PC-9 (cell line): ENCODE results near the gene PRKCB. TPM values are rescaled to one million over a fixed set of nuclear protein-coding genes. Genes with fewer than 3 reads are reported as not detected.

Source experiments
- BruUV-seq: library from RNA; stranded (reverse); fragments of 400-500 nt; replicated peaks from 2 replicates; lab custom pipeline; 2021; lab: Mats Ljungman, UMichigan
- CTCF ChIA-PET: fragments of 300-600 bp; sonication (Branson Sonifier 250); formaldehyde crosslinking; loops from one replicate; lab custom pipeline; 2022; ENCODE audit warnings: antibody characterized with exemption; lab: Charles Lee
- POLR2A ChIA-PET: fragments of 300-600 bp; sonication (Branson Sonifier 250); formaldehyde crosslinking; loops from one replicate; lab custom pipeline; 2022; ENCODE audit warnings: antibody characterized with exemption; ENCODE audit not compliant: unreplicated experiment; lab: Charles Lee
- DNase-seq, 2 experiments: peaks; one replicate each; pipeline versions ENCODE4 v3.0.0 to v3.0.0-alpha.2; 2015 to 2022; ENCODE audit warnings: mixed read lengths in 1 of 2
- H2AFZ ChIP-seq: fragments of 200-600 bp; sonication (generic); 2 replicates; pipeline ENCODE4 v1.8.1; 2017; ENCODE audit warnings: antibody characterized with exemption
- H3F3A ChIP-seq: fragments of 200-600 bp; sonication (generic); 2 replicates; pipeline ENCODE4 v1.8.1; 2017; ENCODE audit warnings: antibody characterized with exemption, mild to moderate bottlenecking, low read depth; ENCODE audit not compliant: insufficient read depth
- H3K27ac ChIP-seq: fragments of 200-600 bp; sonication (generic); 2 replicates; pipeline ENCODE4 v1.6.1; 2016; ENCODE audit warnings: mixed run types
- H3K27me3 ChIP-seq: fragments of 200-600 bp; sonication (generic); 2 replicates; pipeline ENCODE4 v1.6.1; 2016; ENCODE audit warnings: low read depth, mixed run types; ENCODE audit not compliant: insufficient read depth
- H3K36me3 ChIP-seq: fragments of 200-600 bp; sonication (generic); 2 replicates; pipeline ENCODE4 v1.6.1; 2016; ENCODE audit warnings: low read depth, mixed run types
- H3K4me1 ChIP-seq: fragments of 200-600 bp; sonication (generic); replicated peaks from 2 replicates; pipeline ENCODE4 v1.6.1; 2016; ENCODE audit warnings: mixed run types; ENCODE audit not compliant: insufficient read depth
- H3K4me2 ChIP-seq: fragments of 200-600 bp; sonication (generic); 2 replicates; pipeline ENCODE4 v1.6.1; 2017; ENCODE audit warnings: mixed run types
- H3K4me3 ChIP-seq: fragments of 200-600 bp; sonication (generic); 2 replicates; pipeline ENCODE4 v1.6.1; 2016; ENCODE audit warnings: mixed run types
- H3K79me2 ChIP-seq: fragments of 200-600 bp; sonication (generic); 2 replicates; pipeline ENCODE4 v1.6.1; 2017; ENCODE audit warnings: low read depth, mixed run types
- H3K9me2 ChIP-seq: fragments of 200-600 bp; sonication (generic); 2 replicates; pipeline ENCODE4 v1.8.1; 2017; ENCODE audit warnings: mild to moderate bottlenecking; ENCODE audit not compliant: insufficient read depth
- H3K9me3 ChIP-seq: fragments of 200-600 bp; sonication (generic); 2 replicates; pipeline ENCODE4 v1.8.1; 2016; ENCODE audit warnings: low read depth; ENCODE audit not compliant: insufficient read depth
- H4K20me1 ChIP-seq: fragments of 200-600 bp; sonication (generic); 2 replicates; pipeline ENCODE4 v1.8.1; 2017; ENCODE audit not compliant: insufficient read depth
- EZH2 ChIP-seq: fragments of 200-600 bp; sonication (generic); IDR thresholded peaks from 2 replicates; pipeline ENCODE4 v1.8.0; 2017; ENCODE audit warnings: antibody characterized with exemption, low read depth
- intact Hi-C: fragments of 100-400 bp; cut with micrococcal nuclease; formaldehyde crosslinking; loops from one replicate; pipeline ENCODE4 v1.10.0; 2022; ENCODE audit not compliant: unreplicated experiment
- total RNA-seq: library from RNA; stranded (reverse); gene quantifications from 2 replicates; pipeline ENCODE4 v1.2.3, GENCODE V29; 2021
- TF ChIP-seq, protein P1 (sequence below): fragments of 200-600 bp; sonication (generic); conservative IDR thresholded peaks from 2 replicates; pipeline ENCODE4 v1.6.1; 2017; ENCODE audit warnings: mixed run types, antibody characterized with exemption, mild to moderate bottlenecking, moderate library complexity

Gene PRKCB
- total RNA-seq, 1 experiment from 2014 or later: not detected

DNA sequence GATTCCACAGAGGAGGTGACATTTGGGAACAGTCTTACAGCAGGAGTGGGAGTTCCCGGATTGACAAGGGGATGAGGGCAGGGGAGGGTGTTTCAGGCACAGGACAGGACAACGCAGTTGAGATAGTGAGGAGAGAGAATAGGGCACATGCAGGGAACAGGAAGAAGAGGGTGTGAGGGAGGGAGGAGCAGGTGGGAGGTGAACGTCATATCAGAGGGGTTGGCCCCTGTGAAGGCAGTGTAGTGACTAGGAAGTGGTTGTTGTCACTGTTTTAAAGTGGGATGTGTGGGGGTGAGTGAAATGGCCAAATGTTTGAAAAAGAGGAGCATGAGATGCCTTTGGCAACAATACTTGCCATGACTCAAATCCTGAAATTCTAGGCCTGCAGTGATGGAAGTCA is 12.2 kb downstream of the PRKCB start:
- Histone ChIP-seq H3K4me3 (no peak overlapping the region), H3K9me3 (no peaks in the 10 kb centered on the region), H3F3A (no peaks in the 10 kb centered on the region), H3K4me1 (no peaks in the 10 kb centered on the region), H3K4me2 (no peak overlapping the region), H3K36me3 (no peaks in the 10 kb centered on the region), H3K27ac (no peak overlapping the region), H3K79me2 (no peaks in the 10 kb centered on the region), H4K20me1 (no peaks in the 10 kb centered on the region), H2AFZ (no peak overlapping the region), H3K27me3 (peaks cover 57% of the 10 kb centered on the region), H3K9me2 (no peaks in the 10 kb centered on the region)
- ChIA-PET POLR2A (no interaction called here), CTCF (no interaction called here)
- BruUV-seq: no TSS peak
- intact Hi-C loops: no loop called here
- no peak for DNase-seq
- TF ChIP-seq, protein P1, sequence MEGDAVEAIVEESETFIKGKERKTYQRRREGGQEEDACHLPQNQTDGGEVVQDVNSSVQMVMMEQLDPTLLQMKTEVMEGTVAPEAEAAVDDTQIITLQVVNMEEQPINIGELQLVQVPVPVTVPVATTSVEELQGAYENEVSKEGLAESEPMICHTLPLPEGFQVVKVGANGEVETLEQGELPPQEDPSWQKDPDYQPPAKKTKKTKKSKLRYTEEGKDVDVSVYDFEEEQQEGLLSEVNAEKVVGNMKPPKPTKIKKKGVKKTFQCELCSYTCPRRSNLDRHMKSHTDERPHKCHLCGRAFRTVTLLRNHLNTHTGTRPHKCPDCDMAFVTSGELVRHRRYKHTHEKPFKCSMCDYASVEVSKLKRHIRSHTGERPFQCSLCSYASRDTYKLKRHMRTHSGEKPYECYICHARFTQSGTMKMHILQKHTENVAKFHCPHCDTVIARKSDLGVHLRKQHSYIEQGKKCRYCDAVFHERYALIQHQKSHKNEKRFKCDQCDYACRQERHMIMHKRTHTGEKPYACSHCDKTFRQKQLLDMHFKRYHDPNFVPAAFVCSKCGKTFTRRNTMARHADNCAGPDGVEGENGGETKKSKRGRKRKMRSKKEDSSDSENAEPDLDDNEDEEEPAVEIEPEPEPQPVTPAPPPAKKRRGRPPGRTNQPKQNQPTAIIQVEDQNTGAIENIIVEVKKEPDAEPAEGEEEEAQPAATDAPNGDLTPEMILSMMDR: no peak
- no peak for TF ChIP-seq EZH2

DNA sequence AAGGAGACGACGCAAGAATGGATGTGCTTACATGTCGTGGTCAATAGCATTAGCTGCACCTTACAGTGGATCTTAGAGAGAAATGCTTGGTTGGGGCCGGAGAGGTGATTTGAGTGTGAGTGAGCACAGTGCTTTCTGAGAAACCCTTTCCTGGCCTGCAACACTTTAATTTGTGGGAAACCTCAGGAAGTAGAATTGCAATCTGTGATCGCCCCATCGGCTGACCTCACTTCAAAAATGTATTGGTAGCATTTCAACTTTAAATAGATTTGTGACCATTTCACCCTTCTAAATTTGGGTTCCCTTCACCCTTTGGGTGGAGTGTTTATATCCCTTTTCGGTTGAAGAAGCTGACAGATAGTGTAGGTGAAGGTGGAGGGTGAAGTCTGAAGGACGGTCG is 13.2 kb downstream of the PRKCB start:
- Histone ChIP-seq H3K36me3 (no peaks in the 10 kb centered on the region), H3K27ac (no peak overlapping the region), H3K9me2 (no peaks in the 10 kb centered on the region), H4K20me1 (no peaks in the 10 kb centered on the region), H3K4me2 (no peak overlapping the region), H2AFZ (no peak overlapping the region), H3K4me3 (no peak overlapping the region), H3K9me3 (no peaks in the 10 kb centered on the region), H3K27me3 (peaks cover 56% of the 10 kb centered on the region), H3K4me1 (no peaks in the 10 kb centered on the region), H3K79me2 (no peaks in the 10 kb centered on the region), H3F3A (no peaks in the 10 kb centered on the region)
- ChIA-PET CTCF (no interaction called here), POLR2A (no interaction called here)
- TF ChIP-seq, protein P1: no peak
- no peak for TF ChIP-seq EZH2
- DNase-seq: no peak
- no TSS peak for BruUV-seq
- intact Hi-C loops: no loop called here

DNA sequence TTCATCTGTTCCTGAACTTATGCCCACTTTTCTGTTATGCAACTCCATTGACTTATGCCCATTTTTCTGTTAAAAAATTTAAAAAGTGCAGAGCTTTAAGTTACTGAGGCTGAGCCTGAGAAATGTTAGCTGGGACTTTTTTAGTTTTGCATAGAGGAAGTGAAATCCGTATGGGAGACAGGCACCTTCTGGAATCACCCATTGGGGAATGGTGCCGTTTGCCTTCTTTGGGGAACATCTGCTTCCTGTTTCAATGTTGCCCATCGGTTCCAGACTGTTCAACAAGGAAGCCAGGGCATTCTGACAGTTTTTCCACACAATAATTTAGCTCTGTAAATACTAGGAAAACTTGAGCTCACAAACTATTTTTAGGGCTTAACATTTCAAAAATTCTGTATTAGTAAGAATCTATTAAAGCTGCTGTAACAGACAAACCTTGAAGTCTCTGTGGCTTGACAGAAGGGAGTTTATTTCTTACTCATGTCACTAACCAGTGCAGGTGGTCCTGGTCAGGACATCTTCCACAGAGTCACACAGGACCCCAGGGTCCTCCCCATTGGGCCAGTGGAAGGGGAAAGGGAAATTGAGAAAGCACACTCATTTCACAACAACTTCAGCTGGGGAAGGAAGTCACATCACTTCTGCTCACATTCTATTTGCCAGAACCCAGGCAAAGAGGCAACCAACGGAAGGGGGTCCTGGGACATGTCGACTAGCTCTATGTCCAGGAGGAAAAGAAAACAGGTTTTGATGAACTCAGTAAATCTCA is 17.2 kb downstream of the PRKCB start:
- H3K4me1 ChIP-seq: no peaks in the 10 kb centered on the region
- CTCF ChIA-PET: no interaction called here
- BruUV-seq: no TSS peak

More for the DNA sequence above, 17.2 kb downstream of the PRKCB start:
- Histone ChIP-seq H3K27ac (no peak overlapping the region), H2AFZ (no peak overlapping the region), H3K79me2 (no peaks in the 10 kb centered on the region), H3K9me3 (no peaks in the 10 kb centered on the region), H4K20me1 (0 out of 2 replicates have a peak, but pooled peaks cover 2% of the 10 kb centered on the region), H3K9me2 (no peaks in the 10 kb centered on the region), H3F3A (no peaks in the 10 kb centered on the region), H3K36me3 (no peaks in the 10 kb centered on the region), H3K4me2 (no peak overlapping the region), H3K4me3 (no peak overlapping the region), H3K27me3 (peaks cover 35% of the 10 kb centered on the region)
- no peak for DNase-seq
- POLR2A ChIA-PET: no interaction called here
- intact Hi-C loops: no loop called here
- no peak for TF ChIP-seq EZH2
- TF ChIP-seq, protein P1: no peak
